A673 (cell line): ENCODE data around the gene IDUA.

Source experiments
- EZH2 ChIP-seq: fragments of 200-600 bp; sonication (generic); IDR thresholded peaks from 2 replicates; pipeline ENCODE4 v1.6.1; 2017; ENCODE audit warnings: borderline replicate concordance, low read depth, mild to moderate bottlenecking, mixed read lengths, antibody characterized with exemption, low read length; ENCODE audit not compliant: poor library complexity, severe bottlenecking
- TF ChIP-seq, protein P1 (sequence below): fragments of 300-800, 200-600 bp; sonication (generic); conservative IDR thresholded peaks from 2 replicates; pipeline ENCODE4 v1.5.1; 2017; ENCODE audit warnings: low read depth, mild to moderate bottlenecking, antibody characterized with exemption, low read length, moderate library complexity, mixed read lengths

DNA sequence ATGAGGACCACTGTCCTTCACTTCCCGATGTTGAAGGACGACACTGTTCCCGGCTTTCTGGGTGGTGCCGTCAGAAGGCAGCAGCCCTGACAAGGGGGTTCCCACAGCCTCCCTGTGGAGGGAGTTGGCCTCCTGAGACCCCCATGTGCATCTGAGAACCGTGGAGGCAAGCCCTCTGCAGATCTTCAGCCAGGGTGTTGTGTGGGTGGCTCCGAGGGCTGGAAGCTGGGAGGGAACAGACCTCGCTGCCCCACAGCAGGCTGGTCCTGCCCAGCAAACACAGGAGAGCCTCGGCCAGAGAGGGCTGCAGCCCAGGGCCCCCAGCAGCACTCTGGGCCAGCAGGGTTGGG lies 29.6 kb upstream of the IDUA start:
- TF ChIP-seq, protein P1, sequence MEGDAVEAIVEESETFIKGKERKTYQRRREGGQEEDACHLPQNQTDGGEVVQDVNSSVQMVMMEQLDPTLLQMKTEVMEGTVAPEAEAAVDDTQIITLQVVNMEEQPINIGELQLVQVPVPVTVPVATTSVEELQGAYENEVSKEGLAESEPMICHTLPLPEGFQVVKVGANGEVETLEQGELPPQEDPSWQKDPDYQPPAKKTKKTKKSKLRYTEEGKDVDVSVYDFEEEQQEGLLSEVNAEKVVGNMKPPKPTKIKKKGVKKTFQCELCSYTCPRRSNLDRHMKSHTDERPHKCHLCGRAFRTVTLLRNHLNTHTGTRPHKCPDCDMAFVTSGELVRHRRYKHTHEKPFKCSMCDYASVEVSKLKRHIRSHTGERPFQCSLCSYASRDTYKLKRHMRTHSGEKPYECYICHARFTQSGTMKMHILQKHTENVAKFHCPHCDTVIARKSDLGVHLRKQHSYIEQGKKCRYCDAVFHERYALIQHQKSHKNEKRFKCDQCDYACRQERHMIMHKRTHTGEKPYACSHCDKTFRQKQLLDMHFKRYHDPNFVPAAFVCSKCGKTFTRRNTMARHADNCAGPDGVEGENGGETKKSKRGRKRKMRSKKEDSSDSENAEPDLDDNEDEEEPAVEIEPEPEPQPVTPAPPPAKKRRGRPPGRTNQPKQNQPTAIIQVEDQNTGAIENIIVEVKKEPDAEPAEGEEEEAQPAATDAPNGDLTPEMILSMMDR, result no peak
- no peak for TF ChIP-seq EZH2
